HG03097 (cell line): Measurements from ENCODE around the gene ZBTB44.
"Not testable (repeated sequence)": the region's sequence is repeated elsewhere in the genome, so short reads cannot be mapped to it uniquely, and the experiment has no call there.

Source experiments
- ATAC-seq: cut with Tn5 transposase; IDR thresholded peaks from one replicate; pipeline ENCODE4 v1.9.1; 2021; ENCODE audit not compliant: unreplicated experiment, low FRiP score

ZBTB44 gene

GRCh38 chr11:130313383-130314183, 1.1 kb downstream of the ZBTB44 start:
- no peak for ATAC-seq

GRCh38 chr11:130312046-130312445, 2.7 kb downstream of the ZBTB44 start:
- ATAC-seq, result no peak

DNA sequence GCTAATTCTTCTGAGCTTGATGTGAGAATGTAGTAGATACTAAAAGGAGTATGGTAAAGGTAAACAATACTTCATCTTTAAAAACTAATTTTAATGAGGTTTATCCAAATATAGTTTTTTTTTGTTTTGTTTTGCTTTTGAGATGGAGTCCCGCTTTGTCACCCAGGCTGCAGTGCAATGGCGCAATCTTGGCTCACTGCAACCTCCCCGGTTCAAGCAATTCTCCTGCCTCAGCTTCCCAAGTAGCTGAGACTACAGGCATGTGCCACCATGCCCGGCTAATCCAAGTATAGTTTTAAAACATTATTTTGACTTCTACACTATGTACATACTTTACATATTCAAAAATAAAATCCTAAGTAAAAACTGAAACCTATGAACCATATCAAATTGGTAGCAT, 4.1 kb downstream of the ZBTB44 start:
- no peak for ATAC-seq

DNA sequence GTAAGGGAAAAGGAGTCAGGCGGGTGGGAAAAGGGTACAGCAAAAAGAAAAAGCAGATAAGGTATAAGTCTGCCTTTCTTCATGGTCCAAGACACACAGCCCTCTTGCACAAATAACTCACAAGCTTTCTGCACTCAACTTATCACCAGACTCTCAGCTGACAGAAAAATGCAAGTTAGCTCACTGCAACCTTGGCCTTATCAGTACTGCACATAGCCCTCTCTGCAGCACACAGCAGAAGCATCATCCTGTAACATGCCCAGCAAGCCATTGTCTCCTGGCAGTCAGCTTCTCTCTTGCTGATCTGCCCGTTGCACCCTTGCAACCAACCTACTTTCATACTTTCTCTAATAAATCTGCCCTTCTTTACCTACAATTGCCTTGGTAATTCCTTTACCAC, 5.8 kb downstream of the ZBTB44 start:
- ATAC-seq, result no peak

- ATAC-seq, result no peak
These were observed 6.7 kb downstream of the ZBTB44 start for GRCh38 chr11:130308059-130308458.

DNA sequence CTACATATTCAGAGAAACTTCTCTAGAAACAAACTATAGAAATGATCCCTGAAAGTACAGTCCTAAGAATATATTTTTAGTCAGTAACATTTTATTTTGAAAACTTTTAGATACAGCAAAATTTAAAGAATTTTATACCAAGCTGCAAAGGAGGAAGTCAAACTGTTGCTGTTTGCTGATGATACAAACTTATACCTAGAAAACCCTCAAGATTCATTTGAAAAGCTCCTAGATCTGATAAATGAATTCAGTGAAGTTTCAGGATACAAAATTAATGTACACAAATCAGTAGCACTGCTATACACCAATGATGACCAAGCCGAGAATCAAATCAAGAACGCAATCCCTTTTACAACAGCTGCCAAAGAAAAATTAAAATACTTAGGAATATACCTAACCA, 10.1 kb downstream of the ZBTB44 start:
- ATAC-seq, result no peak

- ATAC-seq, result no peak
These were observed 13.7 kb downstream of the ZBTB44 start for GRCh38 chr11:130301002-130301401.

DNA sequence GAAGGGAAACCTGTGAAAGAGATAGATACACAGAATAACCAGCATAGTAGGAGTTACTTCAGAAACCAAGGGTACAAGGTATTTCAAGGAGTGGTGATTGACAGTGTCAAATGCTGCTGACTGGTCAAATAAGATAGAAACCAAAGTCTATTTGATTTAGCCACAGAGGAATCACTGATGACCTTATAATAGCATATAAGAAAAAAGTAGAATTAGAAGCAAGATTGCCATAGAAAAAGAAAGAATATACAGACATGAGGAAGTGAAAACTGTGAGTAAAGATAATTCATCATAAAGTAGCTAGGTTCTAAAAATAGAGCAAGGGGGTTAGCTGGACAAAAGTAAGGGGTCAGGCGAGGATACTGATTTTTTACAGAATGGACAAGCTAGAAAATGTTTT, 14.2 kb downstream of the ZBTB44 start:
- no peak for ATAC-seq

DNA sequence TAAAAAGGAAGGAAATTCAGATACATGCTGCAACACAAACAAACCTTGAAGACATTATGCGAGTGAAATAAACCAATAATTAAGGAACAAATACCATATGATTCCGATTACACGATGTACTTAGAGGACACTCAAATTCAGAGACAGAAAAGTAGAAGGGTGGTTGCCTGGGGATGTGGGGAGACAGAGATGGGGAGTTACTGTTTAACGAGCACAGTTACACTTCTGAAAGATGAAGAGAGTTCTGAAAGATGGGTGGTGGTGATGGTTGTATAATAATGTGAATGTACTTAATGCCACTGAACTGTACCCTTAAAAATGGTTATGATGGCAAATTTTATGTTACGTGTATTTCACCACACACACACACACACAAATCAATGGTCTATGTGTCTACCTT, 14.7 kb downstream of the ZBTB44 start:
- ATAC-seq, result no peak

GRCh38 chr11:130295657-130296056, 19.1 kb downstream of the ZBTB44 start:
- no peak for ATAC-seq

GRCh38 chr11:130282111-130282510, 32.6 kb downstream of the ZBTB44 start:
- ATAC-seq, result no peak

- ATAC-seq, result not testable (repeated sequence)
These were observed 33.4 kb downstream of the ZBTB44 start for GRCh38 chr11:130281341-130281740.

DNA sequence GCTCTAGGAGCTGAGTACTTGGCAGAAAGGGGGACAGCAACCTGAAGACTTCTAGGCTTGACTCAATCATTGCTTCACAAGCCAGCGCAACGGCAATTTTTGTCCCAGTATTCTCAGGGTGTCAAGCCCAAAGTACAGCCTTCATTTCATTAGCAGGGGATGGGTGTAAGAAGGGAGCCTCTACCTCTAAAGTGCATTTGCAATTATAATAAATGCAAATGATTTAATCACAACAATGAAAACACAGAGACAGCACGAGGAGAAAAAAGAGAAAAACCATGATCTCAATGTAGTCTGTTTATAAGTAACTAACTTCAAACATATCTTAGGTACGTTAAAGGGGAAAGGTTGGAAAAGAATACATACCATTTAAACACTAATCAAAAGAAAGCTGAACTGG, 34.7 kb downstream of the ZBTB44 start:
- ATAC-seq, result no peak

GRCh38 chr11:130278745-130279144, 36.0 kb downstream of the ZBTB44 start:
- ATAC-seq, result no peak

DNA sequence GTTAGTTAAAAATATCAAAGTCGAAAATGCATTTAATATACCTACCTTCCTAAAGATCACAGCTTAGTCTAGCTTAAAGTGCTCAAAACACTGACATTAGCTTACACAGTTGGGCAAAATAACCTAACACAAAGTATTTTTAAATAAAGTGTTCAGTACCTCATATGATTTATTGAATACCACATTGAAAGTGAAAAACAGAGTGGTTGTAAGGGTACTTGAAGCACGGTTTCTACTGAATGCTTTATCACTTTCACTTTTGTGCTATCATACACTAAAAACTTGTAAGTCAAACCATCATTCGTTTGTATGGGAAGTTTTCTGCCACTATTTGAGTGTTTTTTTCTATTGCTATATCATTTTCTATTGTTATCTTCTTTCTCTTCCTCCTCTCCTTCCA, 36.6 kb downstream of the ZBTB44 start:
- peak; percentile 78 for ATAC-seq

DNA sequence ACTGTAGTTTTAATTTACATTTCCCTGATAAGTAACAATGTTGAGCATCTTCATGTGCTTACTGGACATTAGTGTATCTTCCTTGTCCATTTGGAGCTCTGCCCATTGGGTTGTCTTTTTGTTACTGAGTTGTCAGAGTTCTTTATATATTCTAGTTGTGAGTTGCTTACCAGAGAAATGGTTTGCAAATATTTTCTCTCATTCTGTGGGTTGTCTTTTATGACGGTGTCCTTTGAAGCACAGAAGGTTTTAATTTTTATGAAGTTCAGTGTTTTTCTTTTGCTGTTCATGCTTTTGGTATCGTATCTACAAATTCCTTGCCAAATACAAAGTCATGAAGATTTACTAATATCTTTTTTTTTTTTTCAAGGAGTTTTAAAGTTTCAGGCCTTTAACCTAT, 42.4 kb downstream of the ZBTB44 start:
- no peak for ATAC-seq

DNA sequence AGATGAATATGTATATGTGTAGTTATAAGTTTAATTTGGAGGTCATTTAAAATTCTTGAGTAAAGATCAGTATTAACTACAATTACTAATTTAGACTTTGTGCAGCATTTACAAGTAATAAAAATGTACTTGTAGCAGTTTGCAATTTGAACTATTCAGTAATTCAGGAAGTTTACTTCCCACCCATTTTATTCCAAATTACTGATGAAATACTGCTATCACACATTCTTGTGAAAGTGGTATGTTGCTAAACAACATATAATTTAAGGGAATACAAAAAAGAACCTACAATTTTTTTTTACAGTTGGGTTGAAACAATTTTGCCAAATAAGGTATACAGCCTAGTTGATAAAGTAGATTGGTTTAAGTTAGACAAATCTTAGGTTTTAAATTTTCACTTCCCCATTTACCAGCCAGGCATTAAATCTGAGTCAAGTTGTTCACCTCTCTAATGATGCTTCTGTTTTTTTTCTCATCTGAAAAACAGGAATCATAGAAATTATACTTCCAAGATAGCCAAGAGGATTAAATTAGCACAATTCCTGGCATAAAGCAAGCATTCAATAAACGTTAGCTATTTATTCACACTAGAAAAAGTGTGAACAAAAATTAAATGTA, 45.3 kb downstream of the ZBTB44 start:
- ATAC-seq, result peak; percentile 71

- ATAC-seq, result no peak
These were observed 51.4 kb downstream of the ZBTB44 start for GRCh38 chr11:130263351-130263750.

GRCh38 chr11:130262424-130262823, 52.3 kb downstream of the ZBTB44 start:
- ATAC-seq, result no peak

DNA sequence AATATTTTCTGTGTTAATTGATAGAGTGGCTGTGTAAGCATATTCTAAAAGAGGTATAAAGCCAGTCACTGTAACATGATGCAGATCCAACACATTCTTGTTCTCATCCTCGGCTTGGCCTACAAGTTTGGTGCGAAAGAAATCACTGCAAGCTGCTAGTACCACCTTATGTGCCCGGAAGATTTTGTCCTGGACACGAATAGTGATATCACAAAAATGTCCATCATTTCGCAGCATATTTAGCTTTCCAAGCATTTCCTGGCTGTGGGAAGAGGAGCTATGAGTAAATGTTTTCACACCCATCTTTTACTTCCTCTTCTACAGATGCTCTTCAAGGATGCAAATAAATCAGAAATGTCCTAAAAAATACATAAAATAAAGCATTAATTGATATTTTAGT, 53.1 kb downstream of the ZBTB44 start:
- ATAC-seq, result no peak

DNA sequence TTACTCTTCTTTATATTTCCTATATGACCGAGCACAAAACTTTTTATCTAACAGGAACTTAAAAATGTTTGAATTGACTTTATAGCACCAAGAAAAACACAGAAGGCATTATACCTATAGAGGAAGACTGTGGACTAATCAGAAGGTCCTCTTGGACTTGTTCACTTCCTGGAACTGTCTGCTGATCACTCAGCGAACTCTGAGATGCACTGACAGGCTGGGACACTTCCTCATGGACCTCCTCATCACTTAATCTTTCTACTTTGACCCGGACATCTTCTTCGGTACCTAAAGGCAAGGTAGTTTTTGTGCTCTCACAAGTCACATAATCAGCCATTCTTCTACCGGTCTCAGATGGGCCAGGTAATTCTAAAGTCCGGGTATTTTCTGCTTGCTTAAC, 54.0 kb downstream of the ZBTB44 start:
- ATAC-seq, result no peak

DNA sequence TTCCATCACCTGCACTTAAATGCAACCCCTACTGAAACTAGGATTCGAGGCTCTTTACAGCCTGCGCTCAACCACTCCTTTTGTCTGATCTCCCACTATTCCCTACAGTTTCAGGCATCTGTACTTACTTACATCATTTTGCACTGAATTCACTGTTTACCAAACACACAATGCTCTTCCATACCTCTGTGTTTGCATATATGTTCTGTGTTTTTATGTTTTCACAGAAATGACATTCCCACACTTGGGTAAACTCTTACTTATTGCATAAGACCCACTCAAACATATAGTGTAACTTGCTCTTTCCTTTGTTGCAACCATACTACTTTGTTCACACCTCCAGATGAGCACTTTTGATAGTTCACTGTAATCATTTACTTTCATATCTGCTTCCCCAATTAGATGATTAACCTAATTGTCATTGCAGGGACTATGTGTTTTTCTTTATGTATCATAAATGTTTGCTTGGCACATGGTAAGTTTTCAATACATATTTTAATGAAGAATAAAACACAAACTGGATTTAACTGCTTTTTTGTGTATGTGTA, 54.6 kb downstream of the ZBTB44 start:
- no peak for ATAC-seq
